H4 (cell line): ENCODE data around the gene TMEM252. TPM values are rescaled to one million over a fixed set of nuclear protein-coding genes. Genes with fewer than 3 reads are reported as not detected.

Experiments
- DNase-seq: peaks from one replicate; pipeline ENCODE4 v3.0.0-alpha.2; 2015; ENCODE audit warnings: low spot score
- total RNA-seq: library from RNA; depleted of rRNA; stranded (reverse); fragments of >200 nt; shearing (Covaris generic); gene quantifications from 2 replicates; pipeline ENCODE4 v1.2.3, GENCODE V29; 2014; rRNA removed

Gene TMEM252
- total RNA-seq, 1 experiment from 2014 or later = not detected

DNA sequence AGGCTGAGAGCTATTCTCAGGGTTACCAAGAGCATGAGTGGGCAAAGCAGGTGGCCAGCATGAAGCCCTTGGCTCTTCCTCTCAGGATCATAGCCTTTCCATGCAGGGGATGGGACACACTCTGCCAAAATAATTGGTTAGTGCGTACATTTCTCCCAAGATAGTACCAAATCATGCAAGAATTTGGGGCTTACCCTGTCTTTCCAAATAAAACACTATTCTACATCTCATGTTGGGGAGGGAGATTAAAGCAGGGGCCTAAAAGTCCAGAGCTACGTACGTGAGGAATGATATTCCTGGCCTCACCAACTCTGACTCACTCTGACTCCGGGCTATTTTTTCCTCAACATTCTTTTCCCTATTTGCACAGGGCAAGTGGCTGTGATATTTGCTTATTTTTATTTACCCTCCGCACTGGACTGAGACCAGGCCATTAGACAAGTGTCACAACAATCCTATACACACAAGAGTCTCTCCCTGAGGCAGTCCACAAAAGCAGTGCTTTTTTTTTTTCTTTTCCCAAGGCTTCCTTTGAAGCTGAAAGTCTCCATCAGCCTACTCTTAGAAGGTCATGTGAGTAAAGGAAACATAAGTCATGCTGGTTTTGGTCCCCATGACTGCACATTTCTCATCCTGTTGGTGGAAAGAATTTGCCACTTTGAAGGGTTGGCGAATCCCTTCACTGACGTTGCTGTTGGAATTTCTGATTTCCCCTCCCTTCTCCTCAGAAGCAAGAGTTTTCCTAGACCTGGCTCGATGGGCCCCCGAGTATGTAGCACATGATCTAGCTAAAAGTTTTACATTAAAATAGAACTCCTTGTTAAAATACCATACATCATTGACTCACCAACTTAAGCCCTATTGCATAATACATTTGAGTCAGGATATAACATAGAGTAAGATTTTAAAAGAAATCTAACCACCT is 40.0 kb downstream of the TMEM252 start:
- DNase-seq = peak; percentile 88

DNA sequence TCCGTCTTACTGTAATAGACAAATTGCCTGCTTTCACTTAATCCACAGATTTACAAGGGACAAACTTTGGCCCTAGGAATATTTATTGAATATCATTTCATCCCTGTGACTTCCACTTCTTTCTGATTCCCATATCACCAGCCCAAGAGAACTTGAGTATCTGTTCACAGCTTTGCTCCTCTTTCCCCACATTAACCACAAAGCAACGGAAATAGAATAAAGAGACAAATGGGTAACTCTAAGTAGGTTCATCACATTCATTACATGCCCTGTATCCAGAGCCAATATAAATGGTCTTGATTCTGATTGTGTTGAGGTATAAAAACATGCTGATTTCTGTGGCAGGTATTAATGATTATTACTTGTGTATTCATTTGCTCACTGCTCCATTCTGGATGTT is 41.9 kb downstream of the TMEM252 start:
- DNase-seq = no peak

DNA sequence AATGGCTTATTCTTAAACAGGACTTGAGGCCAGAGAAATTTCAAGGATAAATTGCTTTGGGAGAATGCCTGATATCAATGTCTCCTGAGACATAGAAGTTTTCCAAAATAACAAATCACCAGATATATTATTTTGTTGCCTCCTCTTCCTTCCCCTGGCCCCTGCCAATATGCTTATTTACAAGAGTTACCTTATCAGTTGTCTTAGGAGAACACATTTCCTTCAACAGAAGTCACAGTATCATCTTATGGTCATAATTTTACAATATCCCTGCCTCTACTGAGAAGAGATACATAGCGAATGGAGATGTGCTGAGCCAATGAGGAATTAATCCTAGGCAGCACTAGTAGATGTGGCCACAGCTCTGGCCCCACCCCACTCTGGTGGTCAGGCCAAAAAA is 43.1 kb downstream of the TMEM252 start:
- no peak for DNase-seq

DNA sequence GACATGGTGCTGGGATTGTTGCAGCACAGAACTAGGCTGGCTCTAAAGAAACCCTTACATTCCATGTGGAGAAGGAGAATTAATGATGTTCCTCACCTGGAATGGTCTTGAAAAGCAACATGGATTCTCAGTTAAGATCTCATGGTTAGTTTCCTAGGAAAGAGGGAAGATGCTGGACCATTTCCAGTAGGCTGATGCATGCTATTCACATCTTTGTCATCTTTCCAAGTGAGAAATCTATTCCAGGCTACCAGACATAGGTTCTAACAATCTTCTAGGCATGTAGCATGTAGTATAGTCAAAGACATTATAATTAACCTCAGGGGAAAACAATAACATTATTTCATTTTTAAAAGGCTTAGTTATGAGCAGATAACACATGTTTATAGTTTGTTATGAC is 44.3 kb downstream of the TMEM252 start:
- DNase-seq = no peak

DNA sequence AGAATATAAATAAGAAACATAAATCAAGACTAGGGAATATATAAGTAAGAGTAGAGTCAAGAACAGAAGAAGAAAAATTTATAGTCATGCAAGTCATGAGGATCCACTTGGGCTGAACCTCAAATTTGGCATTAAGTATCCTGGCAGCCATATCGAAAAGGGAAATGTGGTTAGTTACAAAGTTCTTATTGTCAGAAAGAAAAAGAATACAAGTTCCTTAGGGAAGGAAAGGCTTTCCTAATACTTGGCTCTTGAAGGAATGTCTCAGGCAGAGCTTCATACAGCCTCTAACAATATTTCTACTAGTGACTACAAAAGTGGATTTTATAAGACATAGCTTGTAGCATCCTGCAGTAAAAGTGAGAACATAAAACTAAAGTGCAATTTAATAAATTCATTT is 45.4 kb downstream of the TMEM252 start:
- no peak for DNase-seq

DNA sequence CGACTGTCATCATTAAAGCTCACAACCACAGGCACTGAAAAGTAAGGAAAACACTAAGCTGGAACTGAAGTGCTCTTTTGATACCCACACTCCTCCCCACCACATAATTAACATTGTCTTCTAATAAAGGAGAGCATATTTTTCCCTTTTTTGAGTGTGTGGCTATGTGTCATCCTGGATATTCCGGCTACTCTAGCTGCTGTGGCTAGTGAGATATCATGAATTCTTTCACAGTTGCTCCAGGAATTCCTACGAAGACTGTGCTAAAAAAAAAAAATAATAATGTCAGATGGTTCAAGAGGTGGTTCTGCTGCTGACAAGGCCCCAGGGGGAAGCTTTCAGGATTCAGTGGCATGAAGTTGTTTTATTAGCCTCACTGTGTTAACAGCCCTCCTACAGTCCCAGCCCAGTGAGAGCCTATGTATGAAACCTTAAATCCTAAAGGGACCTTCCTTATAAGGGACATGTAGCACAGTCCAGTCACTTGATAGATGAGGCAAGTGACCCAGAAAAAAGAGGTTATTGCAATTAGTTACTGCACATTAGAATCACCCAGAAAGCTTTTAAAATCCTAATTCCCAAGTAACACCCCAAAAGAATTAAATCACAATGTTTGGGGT is 46.6 kb downstream of the TMEM252 start:
- no peak for DNase-seq

DNA sequence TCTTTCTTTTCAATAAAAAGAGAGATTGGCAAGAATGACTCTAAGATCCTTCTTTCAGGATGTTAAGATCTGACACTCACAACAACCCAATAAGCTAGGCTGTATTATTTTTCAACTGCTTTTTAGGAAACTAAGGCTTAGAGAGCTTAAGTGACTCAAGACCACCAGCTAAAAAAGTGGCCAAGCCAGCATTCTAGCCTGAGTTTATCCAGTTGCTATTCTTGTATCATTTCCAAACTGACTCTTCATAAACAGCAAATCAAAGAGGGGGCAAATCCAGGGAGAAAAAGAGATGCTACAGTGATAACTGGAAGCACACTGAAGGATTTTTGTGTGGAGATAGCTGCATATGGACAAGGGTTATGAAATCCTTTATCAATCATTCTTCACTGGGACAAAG is 47.1 kb downstream of the TMEM252 start:
- DNase-seq = no peak

DNA sequence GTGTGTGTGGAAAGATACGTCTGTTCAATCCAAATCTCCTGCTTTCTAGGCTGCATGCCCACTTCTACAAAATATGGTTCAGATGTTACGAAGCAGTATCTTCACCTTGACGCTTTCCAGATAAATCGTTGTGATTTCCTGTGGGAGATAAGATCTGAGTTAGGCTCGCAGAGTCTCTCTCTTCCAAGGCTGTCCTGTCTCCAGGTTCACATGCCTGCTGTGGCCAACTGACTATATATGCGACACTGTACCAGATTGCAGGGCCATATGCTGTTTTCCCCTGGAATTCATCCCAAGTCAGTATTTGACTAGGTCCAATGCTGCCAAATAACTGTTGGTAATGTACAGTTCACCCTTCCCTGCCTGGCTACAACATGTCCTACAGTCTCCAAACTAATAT is 47.9 kb downstream of the TMEM252 start:
- DNase-seq = no peak

DNA sequence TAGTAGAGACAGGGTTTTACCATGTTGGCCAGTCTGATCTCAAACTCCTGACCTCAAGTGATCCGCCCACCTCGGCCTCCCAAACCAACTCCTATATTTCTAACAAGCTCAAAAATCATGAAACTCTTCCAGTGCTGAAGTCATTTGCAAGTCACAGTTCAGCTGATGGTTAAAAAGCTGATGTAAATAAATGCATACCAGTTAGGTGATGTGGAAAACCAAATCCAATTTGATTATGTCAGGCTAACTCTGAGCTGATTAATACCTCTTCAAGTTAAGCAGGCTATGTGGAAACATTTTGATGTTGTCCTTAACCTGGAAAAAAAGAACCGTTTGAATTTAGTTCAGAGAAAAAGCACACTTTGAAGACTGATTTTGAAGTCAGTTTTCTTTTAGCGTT is 51.0 kb downstream of the TMEM252 start:
- peak; percentile 54 for DNase-seq

DNA sequence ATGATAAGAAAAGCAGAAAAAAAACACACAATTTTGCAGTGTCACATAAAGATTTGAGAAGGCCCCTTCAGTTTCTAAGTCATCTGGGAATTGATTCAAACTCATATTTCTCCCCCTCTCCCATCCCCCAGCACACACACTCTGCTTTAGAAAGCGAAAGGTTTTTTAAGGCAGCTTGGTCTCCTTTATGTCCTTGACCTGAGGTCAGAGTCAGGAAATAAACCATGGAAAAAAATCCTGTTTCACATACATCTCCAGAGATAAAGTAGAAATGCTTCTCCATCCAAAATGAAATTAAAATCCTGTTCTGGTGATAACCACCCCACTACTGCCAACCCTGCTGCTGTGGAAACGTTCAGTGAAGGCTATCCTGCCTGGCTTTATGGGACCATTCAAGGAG is 52.6 kb downstream of the TMEM252 start:
- DNase-seq = no peak

Other genes starting within 250 kb of the TMEM252 start
- gene FOXD4L3, start 238.0 kb downstream of the TMEM252 start, total RNA-seq = not detected in 2 replicates
- gene PGM5, start 184.3 kb downstream of the TMEM252 start, total RNA-seq = 0.50 and 3.0 TPM in 2 replicates
- gene PIP5K1B, start 164.4 kb upstream of the TMEM252 start, total RNA-seq = 0.72 TPM in 1 of 2 replicates, not detected in the other